ENCODE results near the gene EYS. TPM values are rescaled to one million over a fixed set of nuclear protein-coding genes. Genes with fewer than 3 reads are reported as not detected.

EYS gene
- total RNA-seq, 1 experiment from 2014 or later, result not detected

DNA sequence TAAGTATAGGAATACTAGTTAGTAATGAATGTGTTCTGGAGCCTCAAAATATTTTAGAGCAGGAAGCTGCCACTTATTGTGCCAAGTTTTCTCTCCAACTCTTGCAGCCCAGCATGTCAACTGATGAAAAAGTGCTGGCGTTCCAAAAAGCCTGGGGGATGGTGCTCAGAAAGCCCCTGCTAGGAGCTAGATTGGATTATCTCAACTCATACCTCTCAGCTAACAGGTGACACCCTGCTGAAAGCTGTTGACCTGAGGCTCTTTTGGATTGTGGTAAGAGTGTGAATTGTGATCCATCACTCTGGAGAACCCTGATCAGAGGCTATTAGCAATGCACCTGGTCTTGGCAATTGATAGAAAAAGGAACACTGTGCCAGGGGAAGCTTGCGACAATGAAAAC lies 580.4 kb downstream of the EYS start:
- Mint-ChIP-seq H3K9me3 (ENCODE audit: unreplicated experiment) (no peaks in the 10 kb centered on the region), H3K27me3 (ENCODE audit: insufficient read depth, unreplicated experiment) (no peaks in the 10 kb centered on the region), H3K27ac (ENCODE audit: unreplicated experiment) (no peak overlapping the region), H3K36me3 (ENCODE audit: insufficient read depth, unreplicated experiment) (no peaks in the 10 kb centered on the region), H3K4me3 (ENCODE audit: unreplicated experiment) (no peak overlapping the region), H3K4me1 (ENCODE audit: low read depth, unreplicated experiment) (no peaks in the 10 kb centered on the region)
- no peak for DNase-seq
- Histone ChIP-seq H3K4me3 (ENCODE audit: low read depth, low read length) (no peak overlapping the region), H3K9me3 (no peaks in the 10 kb centered on the region), H3K4me1 (no peaks in the 10 kb centered on the region), H3K27me3 (replicated peaks; ENCODE audit: control insufficient read depth, insufficient read depth, low read length) (no peaks in the 10 kb centered on the region), H3K36me3 (ENCODE audit: control insufficient read depth, insufficient read depth, low read length) (no peaks in the 10 kb centered on the region)
- TF ChIP-seq, protein P1, sequence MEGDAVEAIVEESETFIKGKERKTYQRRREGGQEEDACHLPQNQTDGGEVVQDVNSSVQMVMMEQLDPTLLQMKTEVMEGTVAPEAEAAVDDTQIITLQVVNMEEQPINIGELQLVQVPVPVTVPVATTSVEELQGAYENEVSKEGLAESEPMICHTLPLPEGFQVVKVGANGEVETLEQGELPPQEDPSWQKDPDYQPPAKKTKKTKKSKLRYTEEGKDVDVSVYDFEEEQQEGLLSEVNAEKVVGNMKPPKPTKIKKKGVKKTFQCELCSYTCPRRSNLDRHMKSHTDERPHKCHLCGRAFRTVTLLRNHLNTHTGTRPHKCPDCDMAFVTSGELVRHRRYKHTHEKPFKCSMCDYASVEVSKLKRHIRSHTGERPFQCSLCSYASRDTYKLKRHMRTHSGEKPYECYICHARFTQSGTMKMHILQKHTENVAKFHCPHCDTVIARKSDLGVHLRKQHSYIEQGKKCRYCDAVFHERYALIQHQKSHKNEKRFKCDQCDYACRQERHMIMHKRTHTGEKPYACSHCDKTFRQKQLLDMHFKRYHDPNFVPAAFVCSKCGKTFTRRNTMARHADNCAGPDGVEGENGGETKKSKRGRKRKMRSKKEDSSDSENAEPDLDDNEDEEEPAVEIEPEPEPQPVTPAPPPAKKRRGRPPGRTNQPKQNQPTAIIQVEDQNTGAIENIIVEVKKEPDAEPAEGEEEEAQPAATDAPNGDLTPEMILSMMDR (IDR thresholded peaks at IDR 0.05; ENCODE audit: insufficient read depth in 1 of 2, low read depth in 1 of 2, low read length in 1 of 2, severe bottlenecking in 1 of 2, unreplicated experiment in 1 of 2), result no peak
- ChIA-PET POLR2A (no interaction called here), CTCF (no interaction called here)
- BruUV-seq (replicated peaks), result no TSS peak
- intact Hi-C loops (cut with micrococcal nuclease; ENCODE audit: unreplicated experiment), result no loop called here

DNA sequence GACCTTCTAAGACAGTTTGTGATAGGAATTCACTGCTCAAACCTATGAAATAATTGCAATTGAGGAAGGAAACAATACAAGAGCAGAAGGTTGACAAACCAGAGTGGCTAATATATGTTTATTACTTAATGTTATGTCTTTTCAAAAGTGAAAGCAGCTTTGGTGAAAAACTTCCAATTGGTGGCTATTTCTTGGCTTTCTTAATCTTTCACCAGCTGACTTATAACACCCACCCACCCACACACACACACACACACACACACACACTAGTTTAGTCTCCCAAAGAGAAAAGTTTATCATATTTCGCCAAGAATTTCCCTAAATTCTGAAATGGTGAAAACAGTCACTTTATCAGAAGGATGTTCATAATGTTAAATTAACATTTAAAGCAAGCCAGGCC lies 583.5 kb downstream of the EYS start:
- Histone ChIP-seq H3K4me3 (ENCODE audit: low read depth, low read length) (no peak overlapping the region), H3K36me3 (ENCODE audit: control insufficient read depth, insufficient read depth, low read length) (no peaks in the 10 kb centered on the region), H3K4me1 (no peaks in the 10 kb centered on the region), H3K27me3 (replicated peaks; ENCODE audit: control insufficient read depth, insufficient read depth, low read length) (no peaks in the 10 kb centered on the region), H3K9me3 (no peaks in the 10 kb centered on the region)
- Mint-ChIP-seq H3K9me3 (ENCODE audit: unreplicated experiment) (no peaks in the 10 kb centered on the region), H3K4me1 (ENCODE audit: low read depth, unreplicated experiment) (no peaks in the 10 kb centered on the region), H3K27ac (ENCODE audit: unreplicated experiment) (no peak overlapping the region), H3K36me3 (ENCODE audit: insufficient read depth, unreplicated experiment) (no peaks in the 10 kb centered on the region), H3K4me3 (ENCODE audit: unreplicated experiment) (no peak overlapping the region), H3K27me3 (ENCODE audit: insufficient read depth, unreplicated experiment) (no peaks in the 10 kb centered on the region)
- TF ChIP-seq, protein P1 (IDR thresholded peaks at IDR 0.05; ENCODE audit: insufficient read depth in 1 of 2, low read depth in 1 of 2, low read length in 1 of 2, severe bottlenecking in 1 of 2, unreplicated experiment in 1 of 2), result no peak
- DNase-seq, result no peak
- CTCF ChIA-PET, result no interaction called here
- POLR2A ChIA-PET, result no interaction called here
- no TSS peak for BruUV-seq (replicated peaks)
- intact Hi-C loops (cut with micrococcal nuclease; ENCODE audit: unreplicated experiment), result no loop called here

DNA sequence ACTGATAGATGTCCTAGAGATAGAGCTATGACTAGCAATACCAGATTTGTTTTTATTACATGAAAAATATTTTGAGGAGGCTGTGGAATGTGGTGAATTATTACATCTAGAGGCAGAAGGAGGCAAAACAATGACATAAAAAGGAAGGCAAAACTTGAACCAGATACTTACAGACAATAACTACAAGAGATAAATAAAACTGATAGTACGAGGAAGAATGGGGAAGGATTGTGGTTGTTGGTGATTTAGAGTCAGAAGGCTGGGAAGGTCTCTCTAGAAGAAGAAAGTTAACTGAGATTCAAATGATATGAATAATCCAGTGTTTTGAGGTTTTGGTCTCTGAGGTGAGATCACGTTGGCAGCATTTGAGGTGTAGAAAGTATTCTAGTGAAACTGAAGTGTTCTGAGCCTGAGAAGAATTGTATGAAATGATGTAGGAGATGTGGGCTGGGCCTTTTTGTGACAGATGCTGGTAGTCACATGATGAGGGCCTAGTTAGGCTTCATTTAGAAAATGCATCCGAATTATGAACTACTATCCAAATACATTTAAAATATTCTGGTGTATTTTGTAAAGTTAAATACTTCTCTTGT lies 589.1 kb downstream of the EYS start:
- intact Hi-C loops (cut with micrococcal nuclease; ENCODE audit: unreplicated experiment), result no loop called here
- H3K4me3 Mint-ChIP-seq (ENCODE audit: unreplicated experiment), result no peak overlapping the region
- no peak for DNase-seq
- Histone ChIP-seq H3K4me3 (ENCODE audit: low read depth, low read length) (no peak overlapping the region), H3K27me3 (replicated peaks; ENCODE audit: control insufficient read depth, insufficient read depth, low read length) (no peaks in the 10 kb centered on the region), H3K4me1 (no peaks in the 10 kb centered on the region), H3K9me3 (no peaks in the 10 kb centered on the region), H3K36me3 (ENCODE audit: control insufficient read depth, insufficient read depth, low read length) (no peaks in the 10 kb centered on the region)
- H3K27me3 Mint-ChIP-seq (ENCODE audit: insufficient read depth, unreplicated experiment), result peaks cover 3% of the 10 kb centered on the region
- H3K36me3 Mint-ChIP-seq (ENCODE audit: insufficient read depth, unreplicated experiment), result no peaks in the 10 kb centered on the region
- H3K9me3 Mint-ChIP-seq (ENCODE audit: unreplicated experiment), result no peaks in the 10 kb centered on the region
- TF ChIP-seq, protein P1 (IDR thresholded peaks at IDR 0.05; ENCODE audit: insufficient read depth in 1 of 2, low read depth in 1 of 2, low read length in 1 of 2, severe bottlenecking in 1 of 2, unreplicated experiment in 1 of 2), result no peak
- H3K4me1 Mint-ChIP-seq (ENCODE audit: low read depth, unreplicated experiment), result no peaks in the 10 kb centered on the region
- H3K27ac Mint-ChIP-seq (ENCODE audit: unreplicated experiment), result no peak overlapping the region
- POLR2A ChIA-PET, result no interaction called here
- CTCF ChIA-PET, result no interaction called here
- BruUV-seq (replicated peaks), result no TSS peak

Measured in Caco-2 (cell line).